WTC11 (cell line): ENCODE measurements around the gene JUND.

Source experiments
- CTCF ChIP-seq: fragments of 200-600 bp; IDR thresholded peaks from 2 replicates; pipeline ENCODE4 v1.8.0; 2022; ENCODE audit warnings: antibody characterized with exemption
- E2F1 ChIP-seq: sonication (generic); formaldehyde crosslinking; IDR thresholded peaks from 2 replicates; pipeline ENCODE4 v1.8.0; 2022; ENCODE audit warnings: mild to moderate bottlenecking, missing genetic modification reagents
- PREB ChIP-seq: sonication (generic); formaldehyde crosslinking; IDR thresholded peaks from 2 replicates; pipeline ENCODE4 v1.8.1; 2022; ENCODE audit warnings: mild to moderate bottlenecking, missing genetic modification reagents, moderate library complexity, borderline replicate concordance
- USF2 ChIP-seq: sonication (generic); formaldehyde crosslinking; IDR thresholded peaks from 2 replicates; pipeline ENCODE4 v1.8.1; 2023; ENCODE audit warnings: mild to moderate bottlenecking, missing genetic modification reagents, moderate library complexity

GRCh38 chr19:18321734-18322102 lies 40.3 kb upstream of the JUND start:
- TF ChIP-seq CTCF (no peak), PREB (no peak), E2F1 (CRISPR knock-in tag) (no peak), USF2 (no peak)
